Keratinocyte (primary cell): ENCODE results near the gene JAKMIP1.

Experiments used
- EZH2 ChIP-seq: IDR thresholded peaks from one replicate; pipeline ENCODE4 v1.6.1; 2012; ENCODE audit warnings: inconsistent platforms, mild to moderate bottlenecking, low read length, moderate library complexity
- TF ChIP-seq, protein P1 (sequence below), 3 experiments: IDR thresholded peaks in 1 of 3; conservative IDR thresholded peaks in 1 of 3; optimal IDR thresholded peaks in 1 of 3; 2 replicates in 2 of 3; 3 replicates in 1 of 3; pipeline versions ENCODE3 to v1.5.1; 2011; ENCODE audit warnings: low read length in 3 of 3, mild to moderate bottlenecking in 3 of 3, moderate library complexity in 2 of 3, control low read depth in 1 of 3, inconsistent platforms in 1 of 3; ENCODE audit not compliant: insufficient read depth in 2 of 3; ENCODE audit errors: extremely low read depth in 1 of 3

DNA sequence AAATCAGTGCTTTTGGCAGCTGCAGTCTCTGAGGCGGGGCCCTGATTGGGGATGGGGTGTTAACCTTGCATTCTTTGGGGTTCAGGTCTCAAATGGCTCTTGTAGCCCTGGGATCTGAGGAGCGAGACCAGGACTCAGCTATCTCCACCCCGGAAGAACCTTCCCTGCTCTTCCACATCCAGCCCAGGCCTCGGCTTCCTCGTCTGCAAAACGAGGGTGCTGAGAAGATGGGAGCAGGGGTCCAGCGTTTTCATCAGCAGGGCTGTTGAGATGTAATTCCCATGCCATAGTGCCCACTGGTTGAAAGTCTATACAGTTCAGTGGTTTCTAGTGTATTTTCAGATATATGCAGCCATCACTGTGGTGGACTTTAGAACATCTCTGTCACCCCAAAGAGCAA lies 34.7 kb upstream of the JAKMIP1 start:
- TF ChIP-seq, protein P1, sequence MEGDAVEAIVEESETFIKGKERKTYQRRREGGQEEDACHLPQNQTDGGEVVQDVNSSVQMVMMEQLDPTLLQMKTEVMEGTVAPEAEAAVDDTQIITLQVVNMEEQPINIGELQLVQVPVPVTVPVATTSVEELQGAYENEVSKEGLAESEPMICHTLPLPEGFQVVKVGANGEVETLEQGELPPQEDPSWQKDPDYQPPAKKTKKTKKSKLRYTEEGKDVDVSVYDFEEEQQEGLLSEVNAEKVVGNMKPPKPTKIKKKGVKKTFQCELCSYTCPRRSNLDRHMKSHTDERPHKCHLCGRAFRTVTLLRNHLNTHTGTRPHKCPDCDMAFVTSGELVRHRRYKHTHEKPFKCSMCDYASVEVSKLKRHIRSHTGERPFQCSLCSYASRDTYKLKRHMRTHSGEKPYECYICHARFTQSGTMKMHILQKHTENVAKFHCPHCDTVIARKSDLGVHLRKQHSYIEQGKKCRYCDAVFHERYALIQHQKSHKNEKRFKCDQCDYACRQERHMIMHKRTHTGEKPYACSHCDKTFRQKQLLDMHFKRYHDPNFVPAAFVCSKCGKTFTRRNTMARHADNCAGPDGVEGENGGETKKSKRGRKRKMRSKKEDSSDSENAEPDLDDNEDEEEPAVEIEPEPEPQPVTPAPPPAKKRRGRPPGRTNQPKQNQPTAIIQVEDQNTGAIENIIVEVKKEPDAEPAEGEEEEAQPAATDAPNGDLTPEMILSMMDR (optimal IDR thresholded peaks at IDR 0.05 in 1 of 3, IDR thresholded peaks at IDR 0.05 in 1 of 3, conservative IDR thresholded peaks at IDR 0.05 in 1 of 3; ENCODE audit: extremely low read depth in 1 of 3, insufficient read depth in 2 of 3, low read length in 3 of 3) = no peak
- TF ChIP-seq EZH2 = no peak
